ENCODE measurements around the gene PLAGL2.

- TF ChIP-seq YY1 (IDR thresholded peaks at IDR 0.05; ENCODE audit: insufficient read depth, insufficient read length) (no peak), SUZ12 (IDR thresholded peaks at IDR 0.05; ENCODE audit: extremely low read depth, insufficient read depth, insufficient read length) (no peak)
Observed at GRCh38 chr20:32227744-32228688, 20.5 kb upstream of the PLAGL2 start.

Data from NT2/D1 (cell line).